GM21529 (cell line): ENCODE results near the gene SDF2.

ENCODE experiments used
- ATAC-seq: cut with Tn5 transposase; IDR thresholded peaks from one replicate; pipeline ENCODE4 v1.9.1; 2021; ENCODE audit not compliant: unreplicated experiment

SDF2 gene

GRCh38 chr17:28661635-28662526 lies at the start of gene SDF2, which contains the start of gene SUPT6H:
TSS of gene SDF2 (minus strand) at chr17:28661906. CDS start at chr17:28661876, 30 bp downstream.
TSS of gene SUPT6H (plus strand) at chr17:28662205. CDS start at chr17:28673402, 11,197 bp downstream.
- ATAC-seq, result peak; percentile 81

- peak; percentile 75 for ATAC-seq
Measured at GRCh38 chr17:28710861-28711722, 49.4 kb upstream of the SDF2 start.

- no peak for ATAC-seq
Measured at GRCh38 chr17:28707339-28707720, 45.6 kb upstream of the SDF2 start.

DNA sequence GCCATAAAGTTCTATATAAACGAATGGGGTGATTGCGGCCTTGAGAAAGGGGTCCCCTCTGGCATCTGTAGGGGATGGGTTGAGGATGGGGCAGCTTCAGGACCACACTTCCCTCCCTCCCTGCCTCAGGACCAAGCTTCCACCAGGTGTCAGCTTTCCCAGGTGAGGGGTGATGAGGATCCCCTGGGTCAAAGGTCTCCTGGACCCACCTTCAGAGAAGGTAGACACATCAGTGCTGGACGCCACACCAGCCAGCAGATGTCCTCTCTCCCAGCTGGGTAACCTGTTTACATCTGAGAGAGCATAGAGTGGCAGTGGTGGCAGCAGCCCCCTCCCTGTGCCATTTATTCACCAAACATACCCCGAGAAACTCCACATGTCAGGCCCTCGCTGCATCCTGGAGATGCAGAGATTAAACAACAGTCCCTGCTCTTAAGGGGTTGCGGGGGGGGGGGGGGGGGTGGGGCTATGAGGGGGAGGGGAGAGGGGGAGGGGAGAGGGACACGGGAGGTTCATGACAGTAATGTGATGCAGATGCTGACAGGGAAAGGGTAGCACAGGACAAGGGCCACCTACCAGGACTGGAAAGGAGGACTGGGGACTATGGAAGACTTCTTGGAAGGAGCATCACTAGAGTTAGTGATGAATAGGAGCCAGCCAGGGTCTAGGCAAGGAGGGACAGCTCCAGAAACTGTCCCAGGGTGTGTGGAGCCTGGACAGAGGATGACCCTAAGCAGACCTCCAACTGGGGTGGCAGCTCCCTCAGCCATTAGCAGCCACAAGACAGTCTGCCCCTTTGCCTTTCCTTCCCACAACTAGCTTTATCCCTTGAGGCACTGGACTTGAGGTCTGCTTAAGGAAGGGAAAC lies 45.0 kb upstream of the SDF2 start:
- ATAC-seq, result no peak

- no peak for ATAC-seq
Measured at GRCh38 chr17:28705728-28706334, 44.1 kb upstream of the SDF2 start.

DNA sequence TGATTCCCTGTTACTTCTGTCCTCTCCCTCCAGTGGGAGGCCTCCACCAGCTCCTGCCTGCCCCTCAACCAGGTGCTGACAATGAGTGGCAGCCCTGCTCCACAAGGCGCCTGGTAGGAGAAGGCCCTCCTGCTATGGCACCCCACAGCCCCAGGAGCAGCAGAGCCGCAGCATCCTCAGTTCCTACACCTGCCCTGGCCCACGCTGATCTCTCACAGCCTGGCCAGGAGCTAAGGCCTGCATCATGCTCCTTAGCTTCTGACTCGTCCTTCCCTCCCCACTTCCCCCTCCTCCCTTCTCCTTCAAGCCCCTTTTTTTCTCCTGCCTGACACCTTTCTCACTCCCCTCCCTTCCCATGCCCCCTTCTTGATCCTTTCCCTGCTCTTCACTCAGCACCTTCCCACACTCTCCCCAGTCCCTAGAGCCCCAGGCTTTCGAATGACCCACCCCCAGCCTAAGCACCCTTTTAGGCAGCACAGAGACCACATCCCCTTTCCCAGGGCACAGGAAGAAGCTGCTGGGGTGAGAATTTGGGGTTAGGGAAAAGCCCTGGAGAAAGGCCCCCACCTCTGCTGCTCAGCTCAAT lies 43.5 kb upstream of the SDF2 start:
- ATAC-seq, result no peak

GRCh38 chr17:28704219-28704858 lies 42.6 kb upstream of the SDF2 start:
- no peak for ATAC-seq

DNA sequence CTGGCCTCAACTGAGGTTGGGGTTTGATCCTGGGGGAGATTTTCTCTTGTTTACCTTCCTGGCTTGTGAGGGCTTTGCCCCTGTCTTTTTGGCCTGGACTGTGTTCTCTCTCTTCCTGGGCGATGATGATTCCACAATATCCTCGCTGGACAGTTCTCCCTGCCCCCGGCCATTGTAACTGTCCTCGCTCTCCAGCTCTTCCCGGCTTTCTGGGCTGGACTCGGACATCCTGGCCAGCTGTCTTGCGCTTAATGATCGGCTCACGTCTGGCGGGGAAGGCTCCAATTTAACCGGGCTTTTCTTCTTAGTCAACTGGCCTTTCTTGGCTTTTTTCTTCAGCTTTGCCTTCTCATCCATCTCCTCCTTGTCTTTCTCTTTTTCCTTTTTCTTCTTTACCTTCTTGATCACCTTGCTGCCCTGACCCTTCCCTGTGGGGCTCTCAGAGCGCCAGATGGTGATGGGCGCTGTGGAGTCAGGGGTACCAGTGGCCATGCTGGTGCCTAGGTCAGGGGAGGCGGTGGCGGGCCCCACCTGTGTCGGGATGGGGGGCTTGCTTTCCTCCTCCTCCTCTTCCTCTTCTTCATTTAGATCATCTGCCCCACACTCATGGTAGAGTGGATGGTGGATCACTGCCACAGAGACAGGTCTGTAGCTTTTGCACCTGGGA lies 42.0 kb upstream of the SDF2 start:
- no peak for ATAC-seq

DNA sequence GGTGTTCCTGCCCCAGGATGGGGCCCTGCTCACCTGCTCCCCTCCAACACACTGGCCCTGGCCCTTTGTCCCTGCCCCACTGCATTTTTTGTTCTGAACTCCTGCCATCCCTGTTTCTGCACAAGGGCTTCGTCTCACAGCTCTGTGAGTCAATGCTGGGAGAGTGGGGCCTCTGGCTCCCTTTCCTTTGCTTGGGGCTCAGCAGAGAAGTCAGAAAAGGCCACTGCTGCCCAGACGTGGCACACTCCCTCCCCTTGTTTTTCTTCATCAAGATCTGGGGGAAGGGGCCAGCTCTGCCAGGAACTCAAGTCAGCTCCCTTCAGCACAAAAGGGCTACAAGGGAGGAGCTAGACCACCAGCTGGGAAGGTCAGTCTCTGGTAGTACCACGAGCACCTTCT lies 41.0 kb upstream of the SDF2 start:
- no peak for ATAC-seq

GRCh38 chr17:28702026-28702751 lies 40.5 kb upstream of the SDF2 start:
- ATAC-seq, result no peak

GRCh38 chr17:28700830-28701492 lies 39.3 kb upstream of the SDF2 start:
- ATAC-seq, result no peak

DNA sequence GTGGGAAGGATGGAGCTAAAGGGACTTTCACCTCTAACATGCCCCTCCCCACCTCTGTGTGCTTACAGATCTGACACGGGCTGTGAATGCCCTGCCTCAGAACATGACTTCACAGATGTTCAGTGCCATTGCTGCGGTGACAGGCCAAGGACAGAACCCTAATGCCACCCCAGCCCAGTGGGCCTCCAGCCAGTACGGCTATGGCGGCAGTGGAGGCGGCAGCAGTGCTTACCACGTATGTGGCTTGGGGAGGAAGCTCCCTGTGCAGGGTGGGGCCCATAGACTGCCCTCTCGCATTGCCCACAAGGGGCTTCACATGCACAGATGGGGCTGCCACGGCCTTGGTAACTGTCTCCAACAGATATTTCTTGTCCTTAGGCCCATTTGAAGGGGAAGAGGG lies 38.6 kb upstream of the SDF2 start:
- ATAC-seq, result no peak

GRCh38 chr17:28698253-28698941 lies 36.7 kb upstream of the SDF2 start:
- ATAC-seq, result no peak

DNA sequence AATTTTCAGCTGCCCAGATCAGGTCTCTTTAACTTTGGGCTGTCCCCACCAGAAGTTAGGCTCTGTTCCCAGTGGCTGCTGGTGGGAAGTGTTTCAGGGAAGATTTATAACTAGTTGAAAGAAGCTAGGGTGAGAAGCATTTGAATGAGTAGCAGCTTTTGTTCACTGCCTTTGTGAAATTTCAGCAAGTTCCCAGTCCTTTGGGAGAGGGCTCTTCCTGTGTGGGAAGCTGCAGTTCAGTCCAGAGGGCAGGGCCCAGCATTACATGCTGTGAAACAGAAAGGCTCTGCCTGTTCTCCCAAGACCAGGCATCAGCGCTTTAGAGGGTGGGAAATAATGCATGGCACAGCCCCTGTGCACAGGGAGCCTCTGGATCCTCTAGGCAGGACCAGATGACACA lies 32.2 kb upstream of the SDF2 start:
- no peak for ATAC-seq

DNA sequence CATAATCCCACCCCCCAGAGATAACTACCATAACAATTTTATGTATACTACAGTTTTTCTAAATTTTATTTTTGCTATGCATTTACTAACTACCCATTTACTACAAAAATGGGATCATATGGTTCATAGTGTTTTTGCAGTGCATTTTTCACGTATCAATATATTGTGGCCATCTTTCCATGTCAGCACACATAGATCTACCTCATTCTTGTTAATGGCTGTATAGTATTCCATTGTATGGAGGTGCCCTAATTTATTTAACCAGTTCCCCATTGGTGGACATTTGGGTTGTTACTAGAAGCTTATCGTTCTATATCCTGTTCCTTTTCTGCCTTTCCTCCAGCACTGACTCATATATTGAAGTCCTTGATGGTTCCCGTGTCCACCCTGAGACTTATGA lies 27.3 kb upstream of the SDF2 start:
- no peak for ATAC-seq

GRCh38 chr17:28688481-28688880 lies 26.8 kb upstream of the SDF2 start:
- ATAC-seq, result no peak

GRCh38 chr17:28686296-28686695 lies 24.6 kb upstream of the SDF2 start:
- ATAC-seq, result no peak
